ENCODE measurements around the gene N4BP2L2. TPM values are rescaled to one million over a fixed set of nuclear protein-coding genes. Genes with fewer than 3 reads are reported as not detected.

N4BP2L2 gene
- total RNA-seq, 4 donors from 2014 or later, result 79.8 to 722 (median 131) TPM

DNA sequence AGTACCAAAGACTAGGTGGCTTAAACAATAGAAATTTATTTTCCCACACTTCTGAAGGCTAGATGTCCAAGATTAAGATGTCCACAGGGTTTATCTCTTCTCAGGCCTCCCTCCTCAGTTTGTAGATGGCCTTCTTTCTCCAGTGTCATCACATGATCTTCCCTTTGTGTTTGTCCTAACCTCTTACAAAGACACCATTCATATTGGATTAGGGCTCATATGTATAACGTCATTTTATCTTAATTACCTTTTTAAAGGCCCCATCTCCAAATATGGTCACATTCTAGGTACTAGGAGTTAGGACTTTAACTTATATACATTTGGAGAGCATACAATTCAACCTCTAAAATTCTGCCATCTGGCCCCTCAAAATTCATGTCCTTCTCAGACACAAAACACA lies 34.3 kb downstream of the N4BP2L2 start:
- WGBS, result 50% methylated on average over 1 of the region's 1 CpG
- H3K27me3 ChIP-seq, result no peaks in the 10 kb centered on the region
- TF ChIP-seq POLR2AphosphoS5 (IDR thresholded peaks at IDR 0.05), result no peak
- TF ChIP-seq POLR2A (IDR thresholded peaks at IDR 0.05), result no peak
- TF ChIP-seq EP300 (IDR thresholded peaks at IDR 0.05), result no peak
- TF ChIP-seq, protein P1, sequence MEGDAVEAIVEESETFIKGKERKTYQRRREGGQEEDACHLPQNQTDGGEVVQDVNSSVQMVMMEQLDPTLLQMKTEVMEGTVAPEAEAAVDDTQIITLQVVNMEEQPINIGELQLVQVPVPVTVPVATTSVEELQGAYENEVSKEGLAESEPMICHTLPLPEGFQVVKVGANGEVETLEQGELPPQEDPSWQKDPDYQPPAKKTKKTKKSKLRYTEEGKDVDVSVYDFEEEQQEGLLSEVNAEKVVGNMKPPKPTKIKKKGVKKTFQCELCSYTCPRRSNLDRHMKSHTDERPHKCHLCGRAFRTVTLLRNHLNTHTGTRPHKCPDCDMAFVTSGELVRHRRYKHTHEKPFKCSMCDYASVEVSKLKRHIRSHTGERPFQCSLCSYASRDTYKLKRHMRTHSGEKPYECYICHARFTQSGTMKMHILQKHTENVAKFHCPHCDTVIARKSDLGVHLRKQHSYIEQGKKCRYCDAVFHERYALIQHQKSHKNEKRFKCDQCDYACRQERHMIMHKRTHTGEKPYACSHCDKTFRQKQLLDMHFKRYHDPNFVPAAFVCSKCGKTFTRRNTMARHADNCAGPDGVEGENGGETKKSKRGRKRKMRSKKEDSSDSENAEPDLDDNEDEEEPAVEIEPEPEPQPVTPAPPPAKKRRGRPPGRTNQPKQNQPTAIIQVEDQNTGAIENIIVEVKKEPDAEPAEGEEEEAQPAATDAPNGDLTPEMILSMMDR (IDR thresholded peaks at IDR 0.05), result no peak
- H3K9me3 ChIP-seq, result no peaks in the 10 kb centered on the region
- peaks cover 13% of the 10 kb centered on the region for H3K36me3 ChIP-seq
- H3K4me3 ChIP-seq, result no peak overlapping the region
- no peak overlapping the region for H3K27ac ChIP-seq
- no peak for DNase-seq (ENCODE audit: low spot score in 2 of 2)
- no peaks in the 10 kb centered on the region for H3K4me1 ChIP-seq

DNA sequence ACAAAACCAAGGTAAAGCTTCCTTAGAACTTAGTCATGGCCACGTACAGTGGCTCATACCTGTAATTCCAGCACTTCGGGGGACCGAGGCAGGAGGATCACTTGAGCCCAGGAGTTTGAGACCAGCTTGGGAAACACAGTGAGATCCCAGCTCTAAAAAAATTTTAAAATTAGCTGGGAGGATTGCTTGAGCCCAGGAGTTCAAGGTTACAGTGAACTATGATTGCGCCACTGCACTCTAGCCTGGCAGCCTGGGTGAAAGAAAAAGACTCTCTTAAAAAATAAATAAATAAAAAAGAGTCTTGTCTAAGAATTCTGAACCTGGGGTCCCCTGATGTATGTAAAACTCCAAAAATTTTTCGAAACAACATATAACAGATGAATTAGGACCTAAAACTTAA lies 34.9 kb downstream of the N4BP2L2 start:
- 95% methylated on average over 5 of the region's 5 CpGs for WGBS
- H3K9me3 ChIP-seq, result no peaks in the 10 kb centered on the region
- H3K4me1 ChIP-seq, result no peaks in the 10 kb centered on the region
- no peak overlapping the region for H3K27ac ChIP-seq
- no peak overlapping the region for H3K4me3 ChIP-seq
- no peak for DNase-seq (ENCODE audit: low spot score in 2 of 2)
- TF ChIP-seq, protein P1 (IDR thresholded peaks at IDR 0.05), result no peak
- TF ChIP-seq POLR2AphosphoS5 (IDR thresholded peaks at IDR 0.05) (no peak), EP300 (IDR thresholded peaks at IDR 0.05) (no peak), POLR2A (IDR thresholded peaks at IDR 0.05) (no peak)
- H3K27me3 ChIP-seq, result no peaks in the 10 kb centered on the region
- peaks cover 11% of the 10 kb centered on the region for H3K36me3 ChIP-seq

DNA sequence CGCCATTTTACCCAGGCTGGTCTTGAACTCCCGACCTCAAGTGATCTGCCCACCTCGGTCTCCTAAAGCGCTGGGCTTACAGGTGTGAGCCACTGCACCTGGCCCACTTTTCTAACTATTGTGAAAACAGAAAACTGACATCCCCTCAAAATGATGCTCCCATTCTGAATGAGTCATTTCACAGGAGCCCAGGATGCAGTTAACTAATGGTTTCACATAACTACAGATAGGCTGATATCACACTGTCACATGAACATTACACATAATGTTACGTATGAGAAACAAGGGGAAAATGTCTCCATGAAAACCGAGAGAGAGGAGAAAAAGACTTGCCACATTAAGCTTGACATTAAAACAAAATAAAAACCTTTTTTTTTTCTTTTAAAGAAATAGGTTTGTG lies 37.5 kb downstream of the N4BP2L2 start:
- Histone ChIP-seq H3K27me3 (no peaks in the 10 kb centered on the region), H3K4me1 (peaks cover 5% of the 10 kb centered on the region), H3K9me3 (no peaks in the 10 kb centered on the region), H3K36me3 (peaks cover 3% of the 10 kb centered on the region), H3K4me3 (no peak overlapping the region), H3K27ac (no peak overlapping the region)
- TF ChIP-seq POLR2AphosphoS5 (IDR thresholded peaks at IDR 0.05) (no peak), POLR2A (IDR thresholded peaks at IDR 0.05) (no peak), EP300 (IDR thresholded peaks at IDR 0.05) (no peak)
- TF ChIP-seq, protein P1 (IDR thresholded peaks at IDR 0.05), result no peak
- DNase-seq (ENCODE audit: low spot score in 2 of 2), result no peak
- 94% methylated on average over 6 of the region's 6 CpGs for WGBS

DNA sequence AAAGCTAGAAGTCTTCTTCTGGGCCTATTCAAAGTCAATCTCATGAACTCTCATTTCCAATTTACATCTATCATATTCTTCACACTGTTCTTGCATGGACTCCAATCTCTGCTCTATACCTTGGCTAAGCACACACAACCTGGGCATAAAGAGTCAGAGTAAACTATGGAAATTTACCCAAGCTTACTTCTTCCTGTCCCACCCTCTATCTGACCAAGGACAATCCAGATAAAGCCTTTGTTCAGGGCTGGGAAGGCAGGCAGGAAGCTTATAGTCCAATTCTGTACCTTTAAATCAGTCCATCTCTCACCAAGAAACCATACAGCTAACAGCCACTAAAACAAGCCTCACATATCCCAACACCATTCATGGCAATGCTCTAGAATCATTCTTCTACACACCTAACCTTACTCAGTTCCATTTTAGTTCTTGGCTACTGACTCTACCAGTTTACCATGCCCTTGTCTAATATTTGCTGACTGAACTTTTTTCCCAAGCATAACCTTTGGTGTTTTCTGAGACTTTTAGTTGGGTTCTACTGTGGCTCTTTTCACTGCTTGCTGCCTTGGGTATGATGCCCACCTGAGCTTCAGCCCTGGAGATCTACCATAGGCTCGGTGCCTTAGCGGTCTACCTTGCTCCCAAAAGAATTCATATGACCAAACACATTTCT lies 38.9 kb downstream of the N4BP2L2 start:
- no peaks in the 10 kb centered on the region for H3K27me3 ChIP-seq
- no peak overlapping the region for H3K4me3 ChIP-seq
- TF ChIP-seq POLR2AphosphoS5 (IDR thresholded peaks at IDR 0.05) (no peak), POLR2A (IDR thresholded peaks at IDR 0.05) (no peak), EP300 (IDR thresholded peaks at IDR 0.05) (no peak)
- TF ChIP-seq, protein P1 (IDR thresholded peaks at IDR 0.05), result no peak
- H3K4me1 ChIP-seq, result peaks cover 5% of the 10 kb centered on the region
- 98% methylated on average over 2 of the region's 2 CpGs for WGBS
- H3K36me3 ChIP-seq, result no peaks in the 10 kb centered on the region
- DNase-seq (ENCODE audit: low spot score in 2 of 2), result no peak
- no peaks in the 10 kb centered on the region for H3K9me3 ChIP-seq
- no peak overlapping the region for H3K27ac ChIP-seq

DNA sequence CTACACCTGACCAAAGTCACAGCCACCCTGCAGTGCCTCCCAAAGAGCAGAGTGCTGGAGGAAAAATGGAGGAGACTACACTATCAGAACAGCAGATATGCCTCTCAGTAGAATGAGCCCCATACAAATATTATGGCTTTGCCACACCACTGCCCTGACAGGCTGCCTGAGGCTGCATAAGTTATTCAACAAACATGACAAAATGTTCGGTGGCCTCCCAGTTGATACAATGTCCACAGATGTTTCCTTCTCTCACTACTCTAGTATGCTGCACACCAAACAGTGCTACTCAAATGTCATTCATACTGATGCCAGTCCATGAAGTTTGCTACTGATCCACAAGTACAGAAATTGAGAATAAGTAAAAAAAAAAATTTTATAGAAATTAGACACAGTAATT lies 41.0 kb downstream of the N4BP2L2 start:
- Histone ChIP-seq H3K4me3 (no peak overlapping the region), H3K4me1 (peaks cover 5% of the 10 kb centered on the region), H3K27ac (no peak overlapping the region), H3K9me3 (no peaks in the 10 kb centered on the region), H3K27me3 (no peaks in the 10 kb centered on the region), H3K36me3 (no peaks in the 10 kb centered on the region)
- TF ChIP-seq POLR2A (IDR thresholded peaks at IDR 0.05) (no peak), EP300 (IDR thresholded peaks at IDR 0.05) (no peak), POLR2AphosphoS5 (IDR thresholded peaks at IDR 0.05) (no peak)
- TF ChIP-seq, protein P1 (IDR thresholded peaks at IDR 0.05), result no peak
- 29% methylated on average over 1 of the region's 1 CpG for WGBS
- DNase-seq (ENCODE audit: low spot score in 2 of 2), result no peak
